HG02623 (cell line): ENCODE data around the gene FANCD2.
"Not testable (repeated sequence)": the region's sequence is repeated elsewhere in the genome, so short reads cannot be mapped to it uniquely, and the experiment has no call there.

Source experiments
- ATAC-seq: cut with Tn5 transposase; IDR thresholded peaks from one replicate; pipeline ENCODE4 v1.9.1; 2021; ENCODE audit warnings: moderate library complexity; ENCODE audit not compliant: unreplicated experiment

Gene FANCD2

GRCh38 chr3:10026084-10026890, at the start of gene FANCD2:
Gene FANCD2, plus strand, starts transcription at chr3:10026437. Its CDS starts 2,221 bp downstream, at chr3:10028658.
- peak; percentile 92 for ATAC-seq

- no peak for ATAC-seq
These were observed 49.2 kb upstream of the FANCD2 start for GRCh38 chr3:9976721-9977709.

DNA sequence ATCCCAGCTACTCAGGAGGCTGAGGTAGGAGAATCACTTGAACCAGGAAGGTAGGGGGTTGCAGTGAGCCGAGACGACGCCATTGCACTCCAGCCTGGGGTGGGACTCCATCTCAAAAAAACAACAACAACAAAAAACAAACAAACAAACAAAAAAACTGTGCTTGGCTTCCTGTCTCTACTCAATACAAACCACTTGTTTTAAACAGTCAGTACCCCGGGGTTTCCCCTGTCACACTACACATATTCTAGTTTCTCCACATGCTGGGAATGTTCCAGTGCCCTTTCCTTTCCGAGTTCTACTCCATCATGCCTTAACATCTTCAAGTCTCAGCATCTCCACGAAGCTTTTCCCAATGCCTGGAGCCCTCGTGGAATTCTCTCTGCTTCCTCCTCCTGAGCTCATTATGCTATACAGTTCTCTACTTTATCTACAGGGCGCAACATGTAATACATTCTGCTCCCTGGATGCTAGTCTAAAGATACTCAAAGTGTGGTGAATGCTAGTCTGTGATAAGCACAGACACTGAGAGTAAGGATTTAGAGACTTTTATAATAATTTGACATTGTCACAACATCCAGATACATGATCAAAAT, 47.4 kb upstream of the FANCD2 start:
- ATAC-seq: no peak

DNA sequence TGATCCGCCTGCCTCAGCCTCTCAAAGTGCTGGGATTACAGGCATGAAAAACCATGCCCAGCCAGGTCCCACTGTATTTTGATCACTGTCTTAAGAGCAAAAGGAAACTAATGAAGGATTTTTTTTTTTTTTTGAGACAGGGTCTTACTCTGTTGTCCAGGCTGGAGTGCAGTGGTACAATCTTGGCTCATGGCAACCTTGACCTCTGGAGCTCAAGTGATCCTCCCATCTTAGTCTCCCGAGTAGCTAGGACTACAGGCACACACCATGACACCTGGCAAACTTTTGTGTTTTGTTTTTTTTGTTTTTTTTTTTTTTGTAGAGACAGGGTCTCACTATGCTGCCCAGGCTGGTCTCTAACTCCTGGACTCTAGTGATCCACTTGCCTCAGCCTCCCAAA, 46.0 kb upstream of the FANCD2 start:
- no peak for ATAC-seq

GRCh38 chr3:9986230-9986725, 40.0 kb upstream of the FANCD2 start:
- ATAC-seq: peak; percentile 22

DNA sequence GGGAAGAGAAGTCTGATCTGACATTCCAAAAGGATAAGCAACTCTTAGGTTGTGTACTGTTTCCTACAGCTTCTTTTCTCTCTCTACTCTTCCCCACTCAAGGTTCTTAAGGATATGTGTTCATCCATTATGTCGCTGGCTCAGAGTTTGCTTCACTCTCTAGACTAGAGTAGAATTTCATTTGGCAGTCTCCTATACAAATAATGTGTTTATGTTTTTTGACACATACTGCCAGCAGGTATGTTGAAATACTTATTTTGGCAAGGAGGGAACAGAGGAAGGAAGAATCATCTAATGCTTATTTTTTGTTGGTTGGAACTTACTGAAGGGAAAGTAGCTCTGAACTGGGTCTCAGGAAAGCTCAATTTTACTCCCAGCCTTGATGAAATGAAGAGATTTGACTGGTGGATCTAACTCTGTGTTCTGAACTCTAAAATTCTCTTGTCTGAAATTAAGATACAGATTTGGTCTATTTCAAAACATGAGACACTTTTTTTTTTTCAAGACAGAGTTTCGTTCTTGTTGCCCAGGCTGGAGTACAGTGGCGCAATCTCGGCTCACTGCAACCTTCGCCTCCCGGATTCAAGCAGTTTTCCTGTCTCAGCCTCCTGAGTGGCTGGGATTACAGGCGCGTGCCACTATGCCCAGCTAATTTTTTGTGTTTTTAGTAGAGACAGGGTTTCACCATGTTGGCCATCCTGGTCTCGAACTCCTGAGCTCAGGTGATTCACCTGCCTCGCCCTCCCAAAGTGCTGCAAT, 32.0 kb upstream of the FANCD2 start:
- no peak for ATAC-seq

DNA sequence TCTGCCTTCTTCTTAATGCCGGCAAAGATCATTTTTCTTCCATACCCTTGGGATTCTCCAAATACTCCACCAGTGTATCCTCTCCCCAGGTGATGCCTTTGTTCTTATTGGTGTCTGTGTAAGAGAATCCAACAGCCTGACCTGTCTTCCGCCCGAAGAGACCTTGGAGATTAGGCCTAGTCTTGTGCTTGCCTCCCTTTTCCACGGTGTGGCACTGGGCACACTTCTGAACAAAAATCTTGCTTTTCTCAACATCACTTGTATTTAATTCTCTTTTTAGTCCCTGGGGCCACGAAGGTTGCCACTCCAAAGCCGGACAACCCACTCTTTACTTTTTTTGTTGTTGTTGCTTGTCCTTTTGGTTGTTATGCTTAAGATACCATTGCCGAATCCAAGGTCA, 25.6 kb upstream of the FANCD2 start:
- ATAC-seq: no peak

DNA sequence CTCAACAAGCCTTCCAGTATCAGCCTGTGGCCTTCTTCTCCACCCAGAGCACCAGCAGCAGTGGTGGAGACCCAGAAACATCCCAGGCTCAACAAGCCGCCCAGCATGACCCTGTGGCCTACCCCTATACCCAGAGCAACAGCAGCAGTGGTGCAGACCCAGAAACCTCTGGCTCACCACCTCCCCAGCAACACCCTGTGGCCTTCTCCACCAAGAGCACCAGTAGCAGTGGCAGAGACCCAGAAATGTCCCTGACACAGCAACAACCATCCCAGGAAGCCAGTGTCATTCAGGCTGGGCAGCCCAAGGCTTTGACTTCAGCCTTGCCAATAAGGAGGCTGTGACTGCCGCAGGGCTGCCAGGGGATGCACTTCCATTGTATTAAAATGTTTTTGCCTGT, 23.3 kb upstream of the FANCD2 start:
- no peak for ATAC-seq

GRCh38 chr3:10004506-10004905, 21.7 kb upstream of the FANCD2 start:
- no peak for ATAC-seq

- no peak for ATAC-seq
These were observed 21.2 kb upstream of the FANCD2 start for GRCh38 chr3:10004960-10005564.

DNA sequence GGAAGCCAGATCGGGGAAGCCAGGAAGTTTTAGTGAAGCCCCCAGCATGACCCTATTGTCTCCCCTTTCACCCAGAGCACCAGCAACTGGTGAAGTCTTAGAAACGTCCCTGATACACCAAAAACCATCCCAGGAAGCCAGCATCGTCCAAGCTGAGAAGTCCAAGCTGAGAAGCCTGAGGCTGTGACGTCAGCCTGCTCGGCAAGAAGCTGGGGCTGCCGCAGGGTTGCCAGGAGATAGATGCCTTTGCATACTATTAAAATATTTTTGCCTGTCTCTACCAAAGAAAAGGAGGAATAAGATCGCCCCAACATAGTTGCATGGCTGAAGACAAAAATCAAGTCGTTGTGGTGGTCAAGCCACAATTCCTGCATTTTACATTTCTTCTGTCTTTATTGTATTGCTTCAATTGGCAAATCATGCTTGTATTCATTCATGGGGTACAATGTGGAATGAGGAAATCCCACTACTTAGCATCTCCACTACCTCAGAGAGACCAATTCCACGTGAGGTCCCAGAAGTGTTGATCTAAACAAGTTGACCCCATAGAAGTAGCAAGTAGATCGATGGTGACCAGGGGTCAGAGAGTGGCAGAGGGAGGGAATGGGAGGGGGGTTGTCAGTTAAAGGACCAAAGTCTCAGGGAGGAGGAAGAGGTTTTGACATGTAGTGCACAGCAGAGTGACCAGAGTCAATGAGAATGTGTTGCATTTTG, 20.0 kb upstream of the FANCD2 start:
- ATAC-seq: no peak

GRCh38 chr3:10006762-10007090, 19.5 kb upstream of the FANCD2 start:
- no peak for ATAC-seq

DNA sequence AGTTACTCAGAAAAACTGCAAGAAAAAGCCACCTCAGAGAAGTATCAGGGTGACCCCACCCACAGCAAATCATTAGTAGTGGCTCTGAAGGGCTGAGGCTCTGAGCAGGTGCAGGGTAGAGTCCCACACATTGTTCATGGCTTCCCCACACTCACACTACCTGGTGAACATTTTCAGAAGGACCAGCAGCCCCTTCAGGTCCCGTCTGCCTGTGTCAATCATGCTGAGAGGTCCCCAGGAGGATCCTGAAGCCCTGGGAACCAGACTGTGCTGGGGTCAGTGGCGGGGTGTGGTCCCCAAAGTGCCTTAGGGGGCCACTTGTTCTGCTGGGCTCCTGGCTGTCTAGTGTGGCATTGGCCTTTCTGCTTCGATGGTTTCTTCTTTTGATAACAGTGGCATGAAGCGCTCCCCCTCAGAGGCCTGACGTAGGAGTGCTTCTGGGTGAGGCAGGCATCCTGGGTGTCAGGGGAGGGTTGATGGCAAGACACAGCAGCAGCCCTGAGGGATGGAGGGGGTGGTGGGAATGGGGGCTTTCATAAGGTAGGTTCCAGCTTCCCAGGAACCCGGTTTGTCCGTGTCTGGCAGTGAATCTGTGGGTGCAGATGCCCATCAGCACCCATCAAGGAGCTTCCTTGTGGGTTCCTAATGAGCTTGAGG, 19.0 kb upstream of the FANCD2 start:
- no peak for ATAC-seq

GRCh38 chr3:10008216-10008587, 18.0 kb upstream of the FANCD2 start:
- ATAC-seq: not testable (repeated sequence)

DNA sequence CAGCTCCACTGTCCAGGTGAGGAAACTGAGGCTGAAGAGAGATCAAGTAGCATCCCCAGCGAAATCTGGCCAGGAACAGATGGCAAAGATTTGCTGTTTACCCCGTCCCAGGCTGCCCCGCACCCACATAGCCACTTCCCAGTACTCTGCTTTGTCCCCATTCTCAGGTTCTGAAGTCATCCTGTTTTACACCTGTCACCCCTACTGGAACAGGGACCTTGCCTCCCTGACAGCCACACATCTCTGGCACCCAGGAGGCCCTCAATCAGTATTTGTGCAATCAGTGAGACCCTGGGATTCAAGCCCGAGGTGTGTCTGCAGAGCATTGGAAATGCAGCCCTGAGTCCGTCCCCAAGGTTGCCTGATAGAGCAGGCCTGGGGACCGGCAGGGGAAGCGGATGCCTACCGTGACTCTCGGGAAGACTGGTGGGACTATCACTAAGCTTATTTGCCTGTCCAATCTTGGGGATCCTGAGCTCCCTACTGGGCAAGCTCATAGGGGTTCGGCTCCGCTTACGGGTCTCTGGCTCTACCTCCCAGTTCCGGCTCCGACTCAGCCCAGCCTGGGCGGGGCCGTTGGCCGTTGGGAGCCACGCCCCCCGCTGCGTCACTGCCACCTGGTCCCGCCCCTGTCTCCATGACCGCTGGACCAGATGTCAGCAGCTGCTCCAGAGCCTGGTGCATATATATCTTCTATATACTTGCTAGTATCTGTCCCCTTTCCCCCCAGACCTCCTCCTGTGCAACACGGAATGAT, 17.5 kb upstream of the FANCD2 start:
- peak; percentile 56 for ATAC-seq

GRCh38 chr3:10010421-10010877, 15.8 kb upstream of the FANCD2 start:
- no peak for ATAC-seq

DNA sequence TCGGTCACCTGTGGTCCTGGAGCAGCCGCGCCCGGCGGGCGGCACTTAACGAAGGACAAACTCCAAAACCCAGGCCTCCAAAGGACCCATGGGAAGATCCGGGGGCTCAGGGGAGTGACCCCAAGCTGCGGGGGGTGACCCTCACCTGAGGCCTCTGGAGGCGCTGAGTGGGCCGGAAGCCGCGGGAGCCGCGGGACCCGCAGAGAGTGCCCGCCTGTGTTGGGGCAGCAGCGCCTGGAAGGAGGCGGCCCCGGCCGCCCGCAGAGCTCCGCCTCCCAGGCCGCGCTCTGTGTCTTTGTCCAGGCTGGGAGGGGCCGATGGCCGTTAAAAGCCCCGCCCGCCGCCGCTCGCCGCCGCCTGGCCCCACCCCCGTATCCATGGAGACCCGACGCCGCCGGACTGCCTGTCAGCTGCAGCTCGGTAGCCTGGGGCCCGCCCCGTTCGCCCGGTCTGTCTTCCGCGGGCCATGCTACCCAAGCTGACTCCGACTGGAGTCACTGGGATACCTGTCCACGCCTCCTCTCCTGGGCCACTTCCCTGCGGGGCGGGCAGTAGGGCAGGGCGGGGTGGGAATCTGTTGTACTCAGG, 15.3 kb upstream of the FANCD2 start:
- ATAC-seq: peak; percentile 87

DNA sequence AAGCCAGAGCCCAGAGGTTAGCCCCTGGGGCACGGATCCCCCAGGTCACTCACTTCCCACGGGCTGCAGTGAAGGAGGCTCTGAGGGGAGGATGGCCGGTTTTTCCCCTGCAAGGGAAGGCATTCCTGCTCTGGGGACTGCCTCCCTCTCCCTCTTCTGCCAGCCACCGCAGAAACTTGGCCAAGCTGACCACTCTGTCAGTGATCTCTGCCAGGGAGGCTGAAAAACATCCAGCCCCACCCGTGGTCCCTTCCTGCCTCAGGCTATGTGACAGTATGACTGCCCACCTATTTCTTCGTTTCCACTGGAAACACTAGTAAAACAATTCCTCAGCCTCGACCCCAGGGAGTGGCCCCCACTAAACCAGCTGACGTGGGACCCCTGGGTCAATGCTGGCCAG, 14.6 kb upstream of the FANCD2 start:
- ATAC-seq: no peak
